ENCODE measurements around the gene PPIL6.
A peak's percentile ranks its signal among the peaks of the same experiment; 100 is the strongest.
"Not testable (repeated sequence)": the region's sequence is repeated elsewhere in the genome, so short reads cannot be mapped to it uniquely, and the experiment has no call there.

The PPIL6 gene

DNA sequence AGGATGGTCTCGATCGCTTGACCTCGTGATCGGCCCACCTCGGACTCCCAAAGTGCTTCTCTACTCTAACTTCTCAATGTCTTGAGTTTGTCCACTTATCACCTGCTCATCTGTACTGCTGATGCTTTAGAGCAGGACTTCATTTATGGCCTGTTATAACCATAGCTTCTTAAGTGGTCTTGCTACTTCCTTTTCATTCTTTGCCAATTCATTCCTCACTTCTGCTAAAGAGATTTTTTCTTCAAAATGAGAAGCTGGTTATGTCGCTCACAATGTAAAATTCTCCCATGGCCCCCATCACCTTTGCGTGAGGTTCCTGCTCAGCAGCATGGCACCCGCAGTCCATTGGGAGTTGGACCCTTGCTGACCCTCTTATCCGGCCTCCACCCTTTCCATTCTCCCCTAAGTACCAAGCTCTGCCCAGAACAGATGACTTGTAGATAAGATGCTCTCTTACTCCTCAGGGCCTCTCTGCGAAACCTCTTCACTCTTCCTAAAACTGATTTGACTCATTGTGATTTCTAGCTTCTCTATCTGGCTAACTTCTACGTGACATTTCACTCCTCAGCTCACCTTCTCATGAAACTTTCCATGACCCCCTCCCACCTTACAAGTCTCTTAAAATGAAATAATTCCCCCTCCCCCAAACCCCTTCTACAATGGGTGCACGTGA is 44.2 kb downstream of the PPIL6 start:
- DNase-seq (ENCODE audit: low spot score), result no peak

DNA sequence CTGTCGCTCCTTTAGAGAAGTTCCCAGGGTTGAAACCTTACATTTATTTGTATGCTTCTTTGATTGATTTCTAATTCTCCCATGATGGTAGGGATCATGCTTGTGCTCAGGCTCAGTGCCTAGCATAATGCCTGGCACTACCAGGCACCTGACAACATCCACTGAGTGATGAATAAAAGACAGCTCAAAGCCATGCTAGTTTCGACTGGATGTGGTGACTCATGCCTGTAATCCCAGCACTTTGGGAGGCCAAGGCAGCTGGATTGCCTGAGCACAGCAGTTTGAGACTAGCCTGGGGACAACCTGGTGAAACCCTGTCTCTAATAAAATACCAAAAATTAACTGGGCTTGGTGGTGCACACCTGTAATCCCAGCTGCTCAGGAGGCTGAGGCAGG is 46.5 kb downstream of the PPIL6 start:
- DNase-seq (ENCODE audit: low spot score), result no peak

DNA sequence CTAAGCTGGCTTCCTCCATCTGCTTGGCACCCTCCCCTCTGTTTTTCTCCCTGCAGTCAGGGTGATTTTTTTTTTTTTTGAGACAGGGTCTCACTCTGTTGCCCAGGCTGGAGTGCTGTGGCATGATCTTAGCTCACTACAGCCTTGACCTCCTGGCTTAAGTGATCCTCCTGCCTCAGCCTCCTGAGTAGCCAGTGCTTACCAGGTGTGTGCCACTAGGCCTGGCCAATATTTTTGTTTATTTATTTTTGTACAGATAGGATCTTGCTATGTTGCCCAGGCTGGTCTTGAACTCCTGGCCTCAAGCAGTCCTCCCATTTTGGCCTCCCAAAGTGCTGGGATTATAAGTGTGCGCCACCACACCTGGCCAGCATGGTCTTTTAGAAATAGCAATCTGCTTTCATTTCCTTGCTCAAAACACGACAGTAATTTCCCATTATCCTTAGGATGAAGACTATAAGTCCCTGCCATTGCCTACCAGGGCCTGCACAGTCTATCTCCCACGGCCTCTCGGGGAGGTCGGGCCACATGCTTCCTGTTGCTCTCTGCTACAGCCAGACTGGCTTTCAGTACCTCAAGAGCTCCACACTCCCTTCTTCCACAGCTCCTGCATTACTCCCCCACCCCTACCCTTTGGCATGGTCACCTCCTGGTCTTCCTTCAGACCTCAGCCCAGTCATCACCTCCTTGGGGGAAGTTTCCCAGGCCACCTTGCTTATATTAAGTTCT is 47.1 kb downstream of the PPIL6 start:
- DNase-seq (ENCODE audit: low spot score), result no peak

DNA sequence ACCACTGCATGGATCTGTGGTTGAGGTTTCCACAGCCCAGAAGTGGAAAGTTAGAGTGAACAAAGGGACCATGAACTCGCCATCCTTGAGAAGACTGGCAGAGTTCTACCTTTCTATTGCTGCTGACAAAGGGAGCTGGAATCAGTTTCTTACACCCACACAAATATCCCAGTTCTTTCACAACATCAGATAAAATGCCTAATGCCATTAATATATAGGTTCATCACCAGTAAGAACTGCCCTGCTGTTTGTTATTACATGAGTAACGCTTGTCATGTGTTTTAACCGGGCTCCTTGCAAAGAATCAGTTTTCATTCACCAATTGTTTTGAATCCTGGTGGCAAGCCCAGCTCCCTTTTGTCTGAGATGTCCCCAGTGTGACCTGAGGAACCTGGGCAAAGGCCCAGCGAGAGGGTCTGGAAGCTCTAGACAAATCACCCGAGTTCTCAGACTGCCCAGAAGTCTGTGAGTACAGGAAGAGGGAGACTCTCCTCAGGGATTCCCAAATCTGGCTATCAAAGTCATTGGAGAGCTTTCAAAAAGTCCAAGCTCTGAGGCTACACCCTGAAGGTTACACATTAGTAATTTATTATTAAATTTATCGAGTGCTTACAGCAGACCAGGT is 50.7 kb downstream of the PPIL6 start:
- DNase-seq (ENCODE audit: low spot score), result no peak

DNA sequence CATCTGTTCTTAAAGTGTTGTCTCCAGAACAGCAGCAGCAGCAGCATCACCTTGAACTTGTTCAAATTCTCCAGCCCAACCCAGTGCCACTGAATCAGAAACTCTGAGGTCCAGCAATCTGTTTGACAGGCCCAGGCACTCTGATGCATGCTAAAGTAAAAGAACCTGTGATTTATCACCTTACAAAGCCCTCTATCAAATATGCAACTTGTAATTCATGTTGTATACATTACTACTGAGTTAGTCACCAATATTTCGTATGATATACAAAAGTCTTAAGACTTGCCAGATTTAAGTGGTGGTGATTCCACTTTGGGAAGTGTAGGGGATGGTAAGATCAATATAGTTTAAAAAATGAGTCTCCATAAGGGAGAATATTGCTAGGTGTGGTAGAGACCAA is 52.2 kb downstream of the PPIL6 start:
- DNase-seq (ENCODE audit: low spot score), result no peak

DNA sequence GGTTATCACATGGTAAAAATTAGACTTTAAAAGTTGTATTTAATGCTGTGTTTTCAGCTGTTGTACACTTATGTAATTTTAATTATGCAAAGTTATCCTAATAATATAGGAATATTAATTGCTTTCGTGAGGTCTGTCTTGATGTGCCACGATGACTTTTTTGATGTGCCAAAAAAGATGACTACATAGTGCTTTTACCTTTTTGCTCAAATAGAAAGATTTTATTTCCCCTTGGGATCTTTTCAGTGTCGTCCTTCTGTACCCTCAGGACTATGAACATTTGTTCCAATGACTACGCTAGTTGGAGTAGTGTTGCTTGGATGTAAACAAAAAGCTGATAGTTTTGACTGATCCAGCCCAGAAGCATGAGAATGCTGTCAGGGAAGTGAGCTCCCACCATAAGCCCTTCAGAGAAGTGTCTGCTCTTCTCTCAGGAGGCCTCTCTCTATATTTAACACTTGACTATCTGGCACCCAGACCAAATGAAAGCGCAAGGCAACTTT is 56.9 kb downstream of the PPIL6 start:
- DNase-seq (ENCODE audit: low spot score), result no peak

DNA sequence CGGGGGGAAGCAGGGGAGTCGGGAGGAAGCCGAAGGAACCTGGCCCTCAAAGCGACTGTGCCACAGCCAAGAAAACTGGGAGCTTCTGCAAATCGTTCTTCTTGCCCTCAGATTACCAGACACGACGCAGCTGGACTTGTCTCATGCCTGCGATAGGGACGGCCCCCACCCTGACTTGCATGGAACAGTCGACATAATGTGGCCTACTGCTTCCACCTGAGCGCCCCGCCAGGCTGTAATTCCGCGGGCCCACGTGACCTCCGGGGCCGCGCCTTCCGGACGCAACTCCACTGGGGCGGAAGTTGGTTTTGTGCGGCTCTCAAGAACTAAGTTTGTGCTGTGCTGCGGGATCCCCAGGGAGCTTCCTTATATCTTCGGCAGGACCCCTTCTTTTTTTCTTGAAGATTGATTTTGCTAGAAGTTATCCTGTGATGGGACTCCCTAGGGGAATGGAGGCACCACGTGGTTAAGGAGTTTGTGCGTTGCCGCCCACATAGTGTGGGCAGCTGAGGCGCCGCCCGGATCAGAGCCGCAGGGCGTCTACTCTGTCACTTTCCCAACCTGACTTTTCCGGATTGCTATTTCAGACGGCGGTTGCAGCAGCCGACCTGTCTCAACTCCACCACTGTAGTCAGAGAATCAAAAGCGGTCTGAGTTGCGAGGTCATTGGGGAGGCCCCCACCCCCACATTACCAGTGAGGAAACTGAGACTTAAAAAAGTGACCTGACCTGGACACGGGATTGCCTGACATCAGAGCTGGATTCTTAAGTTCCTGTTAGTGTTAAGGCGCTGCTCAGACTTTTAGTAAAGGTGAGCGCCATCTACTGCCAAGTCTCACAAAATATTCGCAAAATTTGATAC is 57.6 kb downstream of the PPIL6 start:
- DNase-seq (ENCODE audit: low spot score), result peak; percentile 92

DNA sequence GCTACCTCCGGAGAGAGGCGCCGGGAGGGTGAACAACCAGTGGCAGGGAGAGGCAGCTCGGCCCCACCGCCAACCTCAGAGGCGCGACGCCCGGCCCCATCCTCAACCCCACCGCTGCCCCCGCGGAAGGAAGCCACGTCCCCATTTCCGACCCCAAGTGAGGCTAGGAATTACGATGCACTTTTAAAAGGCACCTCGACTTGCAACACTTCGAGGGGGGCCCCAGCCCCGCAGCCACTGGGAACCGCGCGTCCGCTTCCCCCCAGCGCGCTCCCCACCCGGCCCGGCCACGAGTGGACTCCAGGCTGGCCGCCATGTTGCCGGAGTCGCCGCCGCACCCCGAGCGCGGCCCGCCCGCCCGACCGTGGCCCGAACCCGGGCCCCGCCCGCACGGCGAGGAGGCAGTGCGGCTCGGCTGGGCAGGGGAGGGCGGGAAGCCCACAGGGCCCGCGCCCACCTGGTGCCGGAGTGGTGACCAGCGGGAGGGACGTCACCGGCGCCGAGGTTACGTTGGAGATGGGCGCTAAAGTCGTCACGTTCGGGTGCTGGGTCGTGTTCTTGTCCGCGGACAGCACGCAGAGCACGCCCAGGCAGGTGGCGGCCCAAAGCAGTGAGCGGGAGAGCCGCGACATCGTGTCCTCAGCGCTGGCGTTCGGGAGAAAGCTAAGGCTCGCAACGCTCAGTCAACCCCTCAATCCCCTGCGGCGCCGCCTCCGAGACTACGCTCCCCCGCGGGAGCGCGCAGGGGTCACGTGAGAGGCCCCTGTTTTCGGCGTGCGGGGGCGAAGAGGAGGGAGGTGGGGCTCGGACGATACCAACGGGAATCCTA is 58.5 kb downstream of the PPIL6 start, which contains the start of gene CD164:
TSS of gene CD164 (minus strand) at position 721 of the 829 bp plus-strand sequence. CDS start at position 632, 89 bp downstream.
- DNase-seq (ENCODE audit: low spot score), result peak; percentile 97

DNA sequence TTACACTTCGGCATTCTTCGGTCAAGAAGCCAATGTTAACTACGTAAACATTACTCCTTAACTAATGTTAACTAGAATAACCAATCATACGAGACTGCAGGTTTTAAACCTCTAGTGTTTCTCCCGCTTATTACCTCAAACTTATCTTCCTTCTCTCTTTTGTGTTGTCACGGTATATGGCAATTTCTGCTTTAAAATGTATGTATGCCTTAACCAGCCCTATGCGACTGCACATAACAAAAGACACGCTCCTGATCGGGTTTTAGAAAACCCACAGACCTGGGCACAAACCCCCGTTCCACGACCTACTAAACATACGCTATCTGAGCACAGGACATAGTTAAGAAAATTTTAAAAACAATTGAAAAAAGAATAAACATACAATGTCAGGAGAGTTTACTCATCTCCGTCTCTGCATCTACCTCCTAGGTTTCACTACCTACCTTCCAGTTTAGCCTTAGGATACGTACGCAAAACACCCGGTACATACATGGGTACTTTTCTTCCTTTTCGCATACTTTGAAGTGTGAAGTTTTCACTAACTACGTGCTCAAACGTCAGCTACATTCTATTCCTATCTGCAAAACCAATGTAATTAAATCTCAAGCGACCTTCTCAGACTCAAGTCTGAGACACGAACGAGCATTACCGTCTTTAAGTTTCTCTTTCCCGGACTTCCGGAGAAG is 59.2 kb downstream of the PPIL6 start:
- DNase-seq (ENCODE audit: low spot score), result peak; percentile 8

DNA sequence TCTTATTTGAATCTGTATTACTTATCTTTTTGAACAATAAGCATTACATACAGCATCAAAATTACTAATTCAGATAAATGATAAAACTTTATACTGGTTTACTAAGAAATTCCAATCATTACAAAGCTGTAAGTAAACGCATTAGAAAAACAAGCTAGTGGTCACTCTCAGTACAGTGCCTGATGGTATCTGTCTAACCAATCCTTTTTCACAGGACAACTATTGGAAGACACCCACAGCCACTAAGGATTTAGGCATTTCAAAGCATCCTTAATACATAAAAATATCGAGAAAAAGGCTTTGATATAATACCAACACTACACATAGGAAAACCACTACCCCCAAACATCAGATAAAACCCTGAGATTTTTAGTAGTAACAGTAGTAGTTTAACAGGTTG is 60.7 kb downstream of the PPIL6 start:
- peak; percentile 52 for DNase-seq (ENCODE audit: low spot score)

DNA sequence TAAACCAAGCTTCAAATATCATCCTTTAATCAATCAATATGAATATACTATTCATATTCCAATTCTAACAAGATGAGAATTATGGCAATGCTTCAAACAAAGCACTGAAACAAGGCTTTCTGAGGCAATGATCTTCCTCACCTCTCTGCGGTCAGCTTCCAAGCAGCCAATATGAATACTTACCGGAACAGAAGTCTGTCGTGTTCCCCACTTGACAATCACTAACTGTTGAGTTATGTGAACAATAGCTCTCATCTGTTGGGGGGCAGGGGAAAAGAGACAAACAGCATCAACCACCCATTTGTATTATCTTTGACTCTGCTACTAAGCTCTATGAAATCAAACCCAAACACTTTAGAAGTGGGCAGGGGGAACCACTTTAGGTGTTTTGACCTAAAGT is 62.7 kb downstream of the PPIL6 start:
- no peak for DNase-seq (ENCODE audit: low spot score)

DNA sequence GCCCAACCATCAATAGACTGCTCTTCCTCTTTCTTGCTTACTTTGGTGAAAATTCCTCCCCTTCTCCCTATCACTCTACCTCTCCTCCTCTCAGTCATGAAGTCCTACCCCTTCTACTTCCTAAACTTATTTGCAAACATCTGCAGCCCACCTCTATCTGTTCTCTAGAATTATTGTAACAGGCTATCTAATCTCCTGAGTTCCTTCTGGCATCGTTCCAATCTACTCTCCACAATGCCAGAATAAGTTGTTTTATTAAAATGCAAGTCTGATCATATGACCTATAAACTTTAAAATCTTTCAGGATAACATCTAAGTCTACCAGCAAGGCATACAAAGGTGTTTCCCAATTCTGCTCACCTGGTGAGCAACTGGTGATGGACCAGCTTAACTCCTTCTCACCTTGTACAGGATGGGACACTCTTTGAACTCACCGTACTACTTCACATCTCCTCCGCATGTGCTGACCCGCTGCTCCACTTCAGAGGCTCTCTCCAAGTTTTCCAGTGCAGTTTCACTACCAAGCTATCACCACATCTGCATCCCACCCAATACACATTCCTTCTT is 66.0 kb downstream of the PPIL6 start:
- DNase-seq (ENCODE audit: low spot score), result no peak

DNA sequence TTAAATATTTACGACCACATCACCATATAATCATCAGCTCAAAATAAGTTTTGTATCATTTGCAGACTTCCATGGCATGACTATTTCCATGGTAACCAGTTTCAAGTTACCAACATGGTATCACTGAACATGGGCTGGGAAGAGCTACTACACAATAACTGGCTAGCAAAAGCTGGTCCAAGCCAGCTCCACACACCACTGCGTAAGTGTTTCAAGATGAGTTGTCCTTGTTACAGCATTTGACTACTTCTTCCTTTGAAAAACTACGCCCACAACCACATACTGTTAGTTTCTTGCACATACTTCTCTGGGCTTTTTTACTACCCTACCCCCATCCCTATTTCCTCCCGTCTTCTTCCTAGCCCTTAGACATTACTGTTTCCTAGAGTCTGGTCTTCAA is 66.7 kb downstream of the PPIL6 start:
- no peak for DNase-seq (ENCODE audit: low spot score)

DNA sequence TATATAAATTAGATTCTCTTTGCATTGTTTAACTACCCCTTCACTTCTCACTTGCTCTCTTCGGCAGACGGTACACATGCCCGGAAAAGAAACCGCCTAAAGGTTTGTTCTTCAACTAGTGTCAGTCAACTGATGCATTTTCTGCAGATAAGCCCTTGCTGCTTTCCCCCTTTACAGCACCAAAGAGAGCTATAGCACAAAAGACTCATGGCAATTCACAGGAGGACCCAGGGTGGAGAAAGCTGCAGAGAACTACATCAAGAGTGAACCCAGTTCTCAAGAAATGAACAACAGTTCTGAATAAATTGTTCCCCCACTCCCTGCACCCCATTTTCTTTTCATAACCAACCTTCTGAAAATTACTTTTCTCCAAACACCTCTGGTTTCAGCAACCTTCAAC is 67.1 kb downstream of the PPIL6 start:
- DNase-seq (ENCODE audit: low spot score), result no peak

DNA sequence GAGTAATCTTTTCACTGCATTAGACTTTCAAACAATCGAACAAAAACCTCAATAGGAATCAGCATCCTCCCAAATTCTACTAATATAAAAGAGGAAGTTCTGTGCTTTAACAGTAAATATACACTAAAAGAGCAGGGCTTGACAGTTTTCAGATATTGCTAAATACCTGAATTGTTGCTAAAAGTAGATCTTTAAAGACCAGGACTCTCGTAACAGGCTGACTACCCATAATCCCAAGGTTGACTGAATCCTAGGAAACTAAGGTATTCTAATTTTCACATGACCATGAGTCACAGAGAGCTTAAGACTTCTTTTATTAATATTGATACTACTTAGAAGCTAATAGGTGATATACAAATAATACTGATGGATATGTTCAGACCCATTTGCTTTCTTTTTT is 68.3 kb downstream of the PPIL6 start:
- DNase-seq (ENCODE audit: low spot score), result no peak

DNA sequence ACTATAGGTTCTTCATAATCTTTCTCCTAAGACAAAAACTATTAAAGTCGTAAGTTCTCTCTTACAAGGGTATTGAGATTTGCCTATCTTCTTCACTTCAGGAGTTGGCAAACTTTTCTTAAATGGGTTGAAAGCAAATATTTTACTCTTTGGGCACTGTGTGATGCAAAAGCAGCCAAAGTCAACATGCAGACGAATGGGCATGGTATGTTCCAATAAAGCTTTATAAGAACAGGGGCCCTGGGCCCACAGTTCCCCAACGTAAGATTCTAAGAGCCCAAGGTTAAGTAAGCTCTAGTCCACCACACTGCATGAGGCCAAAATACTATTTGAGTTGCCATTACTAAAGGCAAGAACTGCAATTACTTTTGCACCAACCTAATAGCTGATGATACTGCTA is 69.6 kb downstream of the PPIL6 start:
- no peak for DNase-seq (ENCODE audit: low spot score)

DNA sequence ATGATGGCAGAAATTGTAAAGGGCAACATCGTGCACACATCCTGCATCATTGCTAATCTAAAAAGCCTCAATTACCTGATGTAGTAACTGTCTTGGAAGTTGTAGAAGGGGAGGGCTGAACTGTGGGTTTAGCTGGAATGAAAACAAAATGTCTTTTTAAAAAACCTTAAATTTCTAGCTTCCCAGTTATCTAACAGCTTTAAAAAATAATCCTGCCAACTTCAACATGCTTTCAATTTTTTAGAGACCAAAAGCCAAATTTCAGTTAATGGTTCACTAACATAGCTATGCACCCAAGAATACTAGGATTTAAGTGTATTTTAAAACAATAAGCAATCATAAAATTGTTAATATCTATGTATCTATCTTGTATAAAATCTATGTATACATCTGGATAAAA is 70.1 kb downstream of the PPIL6 start:
- DNase-seq (ENCODE audit: low spot score), result no peak

DNA sequence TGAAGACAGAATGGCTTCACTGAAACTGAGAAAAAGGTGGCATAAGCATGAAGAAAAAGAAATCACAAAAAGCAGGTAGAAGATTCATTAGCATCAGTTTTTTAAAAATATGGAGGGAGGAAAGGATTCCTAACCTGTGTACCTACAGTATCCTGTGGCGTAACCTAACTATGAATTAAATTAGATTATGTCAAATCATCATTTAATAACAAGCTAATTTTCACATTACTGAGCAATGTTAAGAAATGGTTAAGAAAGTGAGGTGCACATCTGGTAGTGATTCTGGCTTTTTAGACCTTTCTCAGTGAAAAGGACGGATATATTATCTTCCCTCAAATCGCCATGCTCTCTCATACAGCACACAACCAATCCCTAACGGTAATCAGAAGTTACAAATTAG is 70.7 kb downstream of the PPIL6 start:
- DNase-seq (ENCODE audit: low spot score), result no peak

DNA sequence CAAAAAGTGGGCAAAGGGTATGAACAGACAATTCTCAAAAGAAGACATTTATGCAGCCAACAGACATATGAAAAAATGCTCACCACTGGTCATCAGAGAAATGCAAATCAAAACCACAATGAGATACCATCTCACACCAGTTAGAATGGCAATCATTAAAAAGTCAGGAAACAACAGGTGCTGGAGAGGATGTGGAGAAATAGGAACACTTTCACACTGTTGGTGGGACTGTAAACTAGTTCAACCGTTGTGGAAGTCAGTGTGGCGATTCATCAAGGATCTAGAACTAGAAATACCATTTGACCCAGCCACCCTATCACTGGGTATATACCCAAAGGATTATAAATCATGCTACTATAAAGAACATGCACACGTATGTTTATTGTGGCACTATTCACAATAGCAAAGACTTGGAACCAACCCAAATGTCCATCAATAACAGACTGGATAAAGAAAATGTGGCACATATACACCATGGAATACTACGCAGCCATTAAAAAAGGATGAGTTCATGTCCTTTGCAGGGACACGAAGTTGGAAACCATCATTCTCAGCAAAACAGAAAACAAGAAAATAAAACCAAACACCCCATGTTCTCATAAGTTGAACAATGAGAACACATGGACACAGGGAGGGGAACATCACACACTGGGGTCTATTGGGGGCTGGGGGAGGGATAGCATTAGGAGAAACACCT is 75.9 kb downstream of the PPIL6 start:
- not testable (repeated sequence) for DNase-seq (ENCODE audit: low spot score)

DNA sequence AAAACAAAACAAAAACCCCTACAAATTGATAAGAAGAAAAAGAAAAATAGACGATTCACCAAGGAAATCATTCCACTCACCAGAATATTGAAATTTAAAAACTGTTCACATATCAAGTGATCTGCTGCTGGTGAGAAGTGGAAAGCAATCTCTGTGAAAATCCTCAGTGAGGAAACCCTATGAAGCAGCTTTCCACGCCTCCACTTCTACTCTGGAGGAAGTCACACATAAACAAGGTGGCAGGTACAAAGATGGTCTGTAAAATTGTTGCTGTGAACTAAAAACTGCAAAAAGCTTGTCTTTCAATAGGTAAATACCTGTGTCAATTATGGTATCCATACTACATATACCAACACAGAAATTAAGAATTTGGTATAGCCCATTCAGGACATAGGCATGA is 76.7 kb downstream of the PPIL6 start:
- no peak for DNase-seq (ENCODE audit: low spot score)
